HG03139 (cell line): ENCODE measurements around the gene SEC11C.
A peak's percentile ranks its signal among the peaks of the same experiment; 100 is the strongest.
"Not testable (repeated sequence)": the region's sequence is repeated elsewhere in the genome, so short reads cannot be mapped to it uniquely, and the experiment has no call there.

ENCODE experiments used
- ATAC-seq: cut with Tn5 transposase; IDR thresholded peaks from one replicate; pipeline ENCODE4 v1.9.1; 2021; ENCODE audit not compliant: unreplicated experiment

SEC11C gene

DNA sequence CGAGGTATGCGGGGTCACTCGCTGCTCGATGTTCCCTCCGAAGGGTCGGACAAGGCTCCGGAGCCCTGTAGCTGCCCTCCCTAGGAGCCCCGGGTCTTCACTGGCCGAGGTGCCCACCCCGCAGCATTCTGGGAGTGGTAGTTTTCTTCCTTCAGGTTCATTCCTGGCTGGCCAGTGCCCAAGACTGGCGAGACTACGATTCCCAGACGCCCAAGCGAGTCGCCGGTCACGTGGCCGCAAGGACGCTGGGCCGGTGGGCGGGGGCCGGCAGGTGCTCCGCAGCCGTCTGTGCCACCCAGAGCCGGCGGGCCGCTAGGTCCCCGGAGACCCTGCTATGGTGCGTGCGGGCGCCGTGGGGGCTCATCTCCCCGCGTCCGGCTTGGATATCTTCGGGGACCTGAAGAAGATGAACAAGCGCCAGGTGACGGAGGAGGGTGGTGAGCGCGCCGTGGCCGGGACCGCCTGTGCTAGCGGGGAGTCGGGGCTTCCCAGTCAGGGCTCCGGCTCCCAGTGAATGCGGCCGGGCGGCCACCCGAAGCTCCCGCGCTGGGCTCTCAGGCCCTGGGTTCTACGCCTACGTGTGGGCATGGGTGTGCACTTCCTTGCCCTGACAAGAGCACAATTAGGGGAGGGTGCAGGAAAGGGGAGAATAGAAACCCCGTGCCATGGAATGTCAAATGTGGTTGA, at the start of gene SEC11C:
Gene SEC11C, plus strand, starts transcription at position 270 of the 687 bp plus-strand sequence. Its CDS starts 65 bp downstream, at position 335.
- peak; percentile 79 for ATAC-seq

DNA sequence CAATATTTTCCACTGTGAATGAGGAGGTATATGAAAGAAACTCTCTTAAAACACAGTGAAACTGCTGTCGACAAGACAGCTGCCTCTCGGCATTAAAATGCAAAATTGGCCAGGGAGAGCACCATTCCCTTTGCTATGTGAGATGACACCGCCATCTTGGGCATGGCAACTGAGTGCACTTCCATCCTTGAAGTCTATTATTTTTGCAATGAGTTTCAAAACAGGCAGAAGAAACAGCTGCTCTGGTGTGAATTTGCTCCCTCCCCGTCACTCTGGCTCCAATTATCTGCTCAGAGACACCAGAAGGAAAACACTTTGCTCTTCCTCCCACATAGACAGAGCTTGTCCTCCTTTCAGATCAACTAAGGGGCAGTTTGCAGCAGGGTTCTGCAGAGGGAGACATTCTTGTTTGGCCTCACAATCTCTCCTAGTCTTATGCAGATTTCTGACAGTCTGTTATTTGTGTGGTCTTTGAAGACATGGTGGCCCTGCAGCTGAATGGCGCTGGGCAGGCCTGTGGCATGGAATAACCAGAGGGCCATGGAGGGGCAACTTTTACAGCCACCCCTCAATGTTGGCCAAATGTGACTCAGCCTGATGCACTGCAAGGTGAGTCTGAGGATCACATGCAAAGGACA, 48.6 kb upstream of the SEC11C start:
- ATAC-seq: no peak

DNA sequence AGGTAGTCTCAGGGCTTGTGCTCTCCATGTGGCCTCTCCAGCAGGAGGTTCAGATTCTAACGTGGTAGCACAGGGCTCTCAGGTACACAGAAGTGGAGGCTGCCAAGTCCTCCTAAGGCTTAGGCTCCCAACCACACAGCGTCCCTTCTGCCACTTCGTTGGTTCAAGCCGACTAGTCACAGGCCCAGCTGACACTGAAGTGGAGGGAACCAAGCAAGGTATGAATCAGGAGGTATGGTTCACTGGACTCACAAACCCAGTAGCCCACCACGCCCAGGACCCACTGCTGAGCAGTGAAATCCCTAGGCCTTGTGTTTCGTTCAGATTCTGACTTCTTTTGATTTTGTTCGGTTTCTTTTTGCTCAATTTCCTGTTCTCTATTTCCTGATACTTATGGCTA, 46.0 kb upstream of the SEC11C start:
- no peak for ATAC-seq

DNA sequence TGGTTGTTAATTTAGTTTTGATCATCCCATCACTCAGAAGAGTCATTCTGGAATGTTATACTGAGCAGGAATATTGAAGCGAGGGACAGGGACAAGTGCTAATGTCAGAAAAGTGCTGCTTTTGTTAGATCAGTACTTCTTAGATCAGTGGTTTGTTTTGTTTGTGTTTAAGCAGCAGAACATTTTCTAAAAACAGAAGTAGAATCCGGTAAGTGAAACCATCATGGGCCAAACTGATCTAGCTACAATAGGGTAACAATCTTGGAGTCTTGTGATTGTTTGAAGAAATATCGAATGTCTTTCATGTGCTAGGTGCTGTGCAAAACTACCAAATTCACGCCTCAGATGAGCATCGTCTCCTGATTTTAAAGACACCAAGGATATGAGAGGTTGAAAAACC, 45.1 kb upstream of the SEC11C start:
- ATAC-seq: no peak

DNA sequence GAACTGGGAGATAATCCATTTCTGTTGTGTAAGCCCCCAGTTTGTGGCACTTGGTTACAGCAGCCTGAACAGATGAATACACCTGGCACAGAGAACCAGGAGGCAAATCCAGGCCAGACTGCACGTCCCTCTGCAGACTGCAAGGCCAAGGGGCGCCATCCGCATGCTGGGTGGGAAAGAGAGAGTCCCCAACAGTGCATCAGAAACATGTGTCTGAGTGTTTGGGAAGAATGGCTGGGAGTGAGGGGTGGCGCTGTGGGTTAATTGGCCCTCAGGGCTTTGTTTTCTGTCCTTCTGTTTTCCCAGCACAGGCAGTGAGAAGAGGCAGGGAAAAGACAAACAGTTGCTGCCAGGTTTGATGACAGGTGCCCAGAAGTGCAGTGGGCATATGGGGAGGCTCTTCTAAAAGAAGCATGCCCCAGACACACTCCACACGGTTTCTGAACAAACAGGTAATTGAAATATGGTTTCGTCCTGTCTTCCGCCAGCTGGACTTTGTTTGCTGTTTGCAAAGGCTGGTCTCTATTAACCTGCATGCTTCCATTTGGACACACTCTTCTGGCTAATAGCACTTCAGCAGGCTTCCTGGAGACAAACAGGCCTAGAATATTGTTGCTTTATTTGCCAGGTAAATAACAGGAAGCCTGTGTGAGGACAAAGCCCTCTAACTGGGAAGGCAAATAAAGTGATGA, 43.4 kb upstream of the SEC11C start:
- no peak for ATAC-seq

DNA sequence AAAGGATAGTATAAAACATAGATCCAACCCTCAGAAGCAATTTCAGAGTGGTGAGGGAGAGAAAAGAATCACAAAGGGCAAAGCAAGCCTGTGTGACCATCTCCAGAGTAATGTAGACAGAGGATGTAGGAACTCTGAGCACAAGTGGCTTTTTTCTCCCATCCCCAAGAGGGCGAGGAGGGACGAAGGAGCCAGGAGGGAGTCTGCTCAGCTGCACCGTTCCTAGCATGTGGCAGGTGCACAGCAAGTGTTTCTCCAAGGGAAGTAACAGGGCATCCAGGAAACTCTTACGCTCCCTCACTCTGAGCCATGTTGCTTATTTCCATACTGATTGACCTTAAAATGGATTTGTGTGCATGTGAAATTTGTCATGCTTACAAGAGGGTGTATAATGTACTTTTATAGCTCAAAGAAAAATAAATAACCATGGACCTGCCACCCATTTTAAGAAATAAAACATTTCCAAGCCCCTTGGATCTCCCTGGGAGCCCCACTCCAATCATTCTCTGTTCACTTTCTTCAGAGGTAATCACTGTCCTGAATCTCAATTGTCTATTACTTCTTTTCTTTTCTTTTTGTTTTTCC, 37.8 kb upstream of the SEC11C start:
- ATAC-seq: no peak

DNA sequence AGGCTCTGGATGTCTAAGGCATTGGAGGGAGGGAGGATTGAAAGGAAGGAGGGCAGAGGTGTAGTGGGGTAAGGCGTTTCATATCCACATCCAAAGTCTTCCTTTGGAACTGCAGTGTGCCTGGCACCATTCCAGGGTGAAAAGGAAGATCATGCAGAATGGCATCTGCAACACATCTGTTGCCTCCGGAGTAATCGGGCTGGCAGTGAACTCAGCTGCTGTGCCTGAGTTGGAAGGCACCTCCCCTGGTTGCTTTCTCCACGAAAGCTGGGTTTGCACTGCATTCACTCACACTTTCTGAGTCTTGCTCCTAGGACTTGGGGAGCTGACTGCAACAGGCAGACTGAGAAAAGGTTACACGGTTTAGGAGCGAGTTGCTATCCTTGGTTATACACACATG, 30.3 kb upstream of the SEC11C start:
- ATAC-seq: no peak

DNA sequence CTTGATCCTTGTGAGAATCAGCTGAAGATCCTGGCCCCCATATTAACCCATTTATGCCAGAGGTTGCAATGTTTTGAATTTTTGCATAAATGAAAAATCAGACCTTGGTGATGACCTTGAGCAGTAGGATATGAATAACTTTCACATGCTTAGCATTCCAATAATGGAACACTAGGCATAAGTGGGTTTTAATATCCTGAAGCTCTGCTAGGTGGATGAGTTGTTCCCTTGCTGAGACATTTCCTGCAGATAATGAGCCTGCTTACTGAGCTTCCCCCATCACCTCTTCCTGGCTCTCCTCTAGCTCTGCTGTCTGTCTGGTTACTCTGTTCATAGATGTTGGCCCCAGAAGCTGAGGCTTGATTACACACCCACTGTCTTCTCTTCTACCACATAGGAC, 25.5 kb upstream of the SEC11C start:
- ATAC-seq: no peak

DNA sequence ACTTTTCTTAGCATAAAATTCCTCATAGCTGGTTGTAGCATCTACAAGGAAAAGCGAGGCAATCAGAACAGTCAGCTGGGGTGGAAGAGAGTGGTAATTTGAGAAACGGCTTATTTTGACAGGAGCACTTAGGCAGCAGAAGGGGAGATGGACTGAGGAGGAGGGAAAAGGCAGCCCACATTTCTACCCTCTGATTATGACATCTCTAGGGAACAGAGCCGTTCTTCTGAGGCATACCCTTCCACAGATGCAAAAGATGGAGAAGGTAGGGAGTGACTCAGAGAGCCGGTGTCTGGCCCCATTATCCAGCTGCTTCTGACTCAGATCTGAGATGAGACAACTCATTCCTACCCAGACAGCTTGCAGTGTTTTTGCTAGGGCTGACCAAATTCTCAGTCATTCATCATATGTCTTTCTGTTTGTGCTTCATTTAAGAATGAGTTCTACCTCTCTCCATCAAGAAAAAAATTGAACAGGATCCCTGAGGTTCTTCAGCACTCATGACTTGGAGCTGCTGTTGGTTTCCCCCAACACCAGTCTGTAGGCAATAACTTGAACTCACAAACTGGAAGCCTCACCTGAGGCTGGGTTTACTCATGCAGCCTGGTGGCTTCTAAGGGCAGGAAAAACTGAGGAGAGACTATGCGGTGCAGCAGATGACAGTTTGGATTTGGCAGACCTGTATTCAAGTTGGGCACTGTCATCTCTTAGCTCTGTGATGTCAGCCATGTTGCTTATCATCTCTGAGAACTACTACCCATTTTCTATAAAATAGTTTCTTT, 15.9 kb upstream of the SEC11C start:
- no peak for ATAC-seq

DNA sequence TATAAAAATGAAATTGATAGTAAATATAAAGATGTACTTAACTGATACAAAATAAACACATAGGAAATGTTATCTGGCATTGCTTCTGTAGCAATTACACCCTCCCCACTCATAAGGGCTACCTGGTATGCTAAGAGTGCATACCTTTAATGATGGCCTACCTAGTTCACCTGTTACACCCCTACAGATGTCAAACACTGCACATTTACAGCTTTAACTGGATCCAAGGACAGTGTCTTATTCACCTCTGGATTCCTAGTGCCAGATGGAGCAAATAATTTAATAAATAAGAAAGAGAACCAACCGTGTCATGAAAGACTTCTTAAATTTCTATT, 15.3 kb upstream of the SEC11C start:
- no peak for ATAC-seq

DNA sequence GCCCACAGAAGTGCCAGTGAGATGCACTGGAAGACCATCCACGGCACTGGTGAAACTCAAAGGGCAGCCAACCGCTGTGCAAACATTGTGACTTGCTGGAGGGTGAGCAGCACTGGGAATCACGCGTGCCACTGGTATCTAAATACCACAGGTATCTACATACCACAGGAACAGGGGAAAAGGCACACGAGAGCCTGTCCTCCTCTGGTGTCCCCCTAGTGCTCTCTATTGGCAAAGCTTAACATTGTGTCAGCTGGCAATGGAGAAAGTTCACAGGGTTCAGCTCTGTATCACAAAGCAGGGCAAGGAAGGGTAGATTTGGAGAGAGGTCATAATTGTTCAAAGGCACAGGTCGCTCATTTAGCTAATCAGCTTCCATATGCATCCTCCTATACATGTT, 12.6 kb upstream of the SEC11C start:
- ATAC-seq: no peak

DNA sequence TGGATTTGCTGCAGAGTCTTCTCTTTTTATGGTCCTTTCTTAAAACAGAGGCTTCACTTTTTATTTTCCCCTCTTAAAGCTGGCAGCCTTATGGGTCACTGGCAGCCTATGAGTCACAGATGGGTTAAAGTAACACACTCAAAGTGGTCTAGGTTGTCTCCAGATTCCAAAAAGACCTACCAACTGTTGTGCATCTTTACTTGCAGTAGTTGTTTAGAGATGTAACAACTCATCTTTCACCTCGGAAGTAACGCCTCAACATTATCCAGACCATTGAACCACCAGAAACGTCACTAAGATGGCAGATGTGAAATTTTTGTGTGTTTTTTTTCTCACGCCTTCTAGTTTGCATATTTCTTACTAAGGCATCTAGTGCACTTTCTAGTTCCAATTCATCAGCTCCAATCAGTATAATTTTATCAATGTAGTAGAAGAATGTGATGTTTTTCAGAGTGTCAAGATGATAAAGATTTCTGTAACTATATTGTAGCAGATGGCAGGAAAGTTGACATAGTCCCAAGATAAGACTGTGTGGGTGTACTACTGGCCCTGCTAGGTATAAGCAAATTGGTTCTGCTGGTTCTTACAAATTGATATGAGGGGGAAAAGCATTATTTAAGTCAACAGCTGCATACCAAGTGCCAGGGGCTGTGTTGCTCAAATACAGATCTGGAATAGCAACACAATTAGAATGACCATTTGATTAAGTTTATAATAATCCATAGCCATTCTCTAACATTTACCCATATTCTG, 9.6 kb upstream of the SEC11C start:
- no peak for ATAC-seq

DNA sequence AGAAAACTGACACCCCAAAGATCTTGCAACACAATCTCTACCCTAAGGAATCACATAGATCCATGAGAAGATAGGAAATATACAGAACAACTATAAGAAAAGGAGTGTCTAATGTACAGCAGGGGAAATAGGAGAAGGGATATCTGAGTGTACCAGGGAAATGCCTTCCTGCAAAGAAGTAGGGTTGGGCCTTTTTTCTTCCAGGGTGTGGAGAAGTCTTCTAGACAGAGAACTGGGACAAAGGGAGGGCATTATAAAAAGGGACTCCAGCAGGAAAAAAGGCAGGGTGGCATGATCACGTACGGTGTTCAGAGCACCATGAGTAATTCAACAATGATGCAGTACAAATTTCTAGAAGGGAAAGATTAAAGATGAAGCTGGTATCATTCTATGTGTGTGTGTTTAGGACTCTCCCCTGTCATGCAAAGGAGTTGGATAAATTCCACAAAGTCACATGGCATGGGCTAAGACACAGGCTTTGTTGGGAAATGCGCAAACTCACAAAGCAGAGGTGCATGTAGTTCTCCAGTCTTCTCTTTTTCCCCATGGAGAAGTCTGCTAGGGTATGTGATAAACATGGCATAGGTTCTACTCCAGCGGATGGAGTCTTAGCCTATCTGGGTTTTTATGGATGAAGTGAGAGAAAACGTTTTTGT, 6.7 kb upstream of the SEC11C start:
- no peak for ATAC-seq

DNA sequence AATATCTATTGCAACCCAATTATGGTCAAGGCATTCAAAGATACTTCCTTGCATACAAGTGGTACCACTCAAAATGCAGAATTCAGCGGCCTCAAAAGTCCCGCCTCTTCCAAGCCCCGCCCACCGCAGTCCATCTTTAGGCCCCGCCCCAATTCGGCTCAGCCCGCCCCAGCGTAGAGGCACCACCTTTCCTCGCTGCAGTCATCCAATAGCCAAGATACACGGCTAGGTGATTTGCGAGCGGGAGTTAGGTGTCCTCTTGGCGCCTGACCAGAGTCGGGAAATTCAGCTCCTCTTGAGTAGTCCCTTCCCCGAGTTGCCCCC, 431 bp upstream of the SEC11C start:
- peak; percentile 72 for ATAC-seq

DNA sequence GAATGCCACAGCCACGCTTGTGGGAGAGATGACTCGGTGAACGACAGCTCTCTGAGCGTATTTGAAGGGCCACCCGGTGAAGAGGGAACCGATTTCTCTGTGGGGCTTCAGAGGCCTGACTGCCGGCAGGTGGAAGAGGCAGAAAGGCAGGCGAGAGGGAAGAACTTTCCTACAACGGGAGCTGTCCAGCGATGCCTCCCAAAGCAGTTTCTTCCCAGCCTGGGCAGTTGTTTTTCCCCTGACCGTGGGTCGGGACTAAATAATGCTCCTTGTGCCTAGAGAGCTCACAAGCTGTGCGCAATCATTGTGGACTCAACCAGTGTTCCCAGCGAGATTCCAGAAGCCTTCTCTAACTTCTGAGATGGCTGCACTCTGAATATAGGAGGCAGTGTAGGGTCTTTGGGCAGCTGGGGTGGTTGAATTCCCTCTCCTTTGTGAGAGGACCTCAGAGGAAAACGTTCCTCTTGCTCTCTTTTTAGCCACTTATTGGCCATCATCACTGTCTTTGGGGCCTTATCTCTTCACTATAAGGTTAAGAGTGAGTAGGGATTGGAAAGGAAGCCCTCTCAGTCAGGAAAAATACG, 710 bp downstream of the SEC11C start:
- no peak for ATAC-seq

DNA sequence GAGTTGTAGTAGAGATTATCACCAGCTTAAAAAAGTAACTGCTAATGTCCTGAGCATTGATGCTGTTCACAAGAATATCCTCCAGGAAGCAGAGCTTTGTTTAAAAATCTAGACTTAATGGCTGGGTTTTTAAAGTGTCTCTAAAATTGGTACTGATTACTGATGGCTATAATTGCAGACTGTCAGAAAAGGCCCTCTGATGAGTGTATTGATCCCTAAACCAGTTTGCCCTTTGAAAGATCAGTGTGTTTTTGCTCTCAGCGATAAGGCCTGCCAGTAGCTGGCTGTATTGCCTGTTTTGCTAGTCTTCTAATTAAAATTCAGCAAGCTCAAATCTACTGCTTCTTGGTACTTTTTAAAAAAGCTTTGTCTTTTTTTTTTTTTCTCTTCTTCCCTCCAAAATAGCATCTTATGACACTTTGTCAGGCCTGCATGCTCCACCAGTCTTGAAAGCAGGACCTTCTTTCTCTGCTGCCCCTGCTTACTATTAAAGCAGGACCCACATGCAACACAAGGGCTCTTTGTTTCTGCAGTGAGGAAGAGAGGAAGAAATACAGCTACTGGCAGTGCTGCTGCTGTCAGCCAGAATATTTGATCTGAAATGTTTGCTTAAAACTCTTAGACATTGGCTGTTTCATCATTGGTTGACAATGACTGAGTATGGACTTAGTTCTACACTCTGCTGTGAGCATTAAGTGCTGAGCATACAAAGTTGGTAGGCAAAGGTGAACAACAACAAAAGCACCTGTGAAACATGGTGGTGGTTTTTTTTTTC, 1.8 kb downstream of the SEC11C start:
- ATAC-seq: no peak

DNA sequence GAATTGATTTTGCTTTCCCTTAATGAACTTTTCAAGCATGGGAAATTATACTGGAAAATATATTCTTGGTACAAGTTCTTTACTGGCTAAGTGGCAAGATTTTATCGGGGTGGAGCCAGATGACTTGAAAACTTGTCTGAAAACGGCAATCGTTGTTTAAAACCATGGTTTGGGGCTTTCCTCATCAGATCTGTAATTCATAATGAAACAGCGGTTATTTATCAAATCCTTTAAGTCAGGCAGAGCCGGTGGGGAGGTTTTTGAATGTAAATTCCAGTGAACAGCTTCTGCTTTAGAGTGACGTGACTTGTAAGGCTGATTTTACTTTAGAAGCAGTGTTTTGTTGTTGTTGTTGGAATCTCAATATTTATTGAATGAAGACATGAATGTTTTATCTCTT, 2.6 kb downstream of the SEC11C start:
- ATAC-seq: no peak

DNA sequence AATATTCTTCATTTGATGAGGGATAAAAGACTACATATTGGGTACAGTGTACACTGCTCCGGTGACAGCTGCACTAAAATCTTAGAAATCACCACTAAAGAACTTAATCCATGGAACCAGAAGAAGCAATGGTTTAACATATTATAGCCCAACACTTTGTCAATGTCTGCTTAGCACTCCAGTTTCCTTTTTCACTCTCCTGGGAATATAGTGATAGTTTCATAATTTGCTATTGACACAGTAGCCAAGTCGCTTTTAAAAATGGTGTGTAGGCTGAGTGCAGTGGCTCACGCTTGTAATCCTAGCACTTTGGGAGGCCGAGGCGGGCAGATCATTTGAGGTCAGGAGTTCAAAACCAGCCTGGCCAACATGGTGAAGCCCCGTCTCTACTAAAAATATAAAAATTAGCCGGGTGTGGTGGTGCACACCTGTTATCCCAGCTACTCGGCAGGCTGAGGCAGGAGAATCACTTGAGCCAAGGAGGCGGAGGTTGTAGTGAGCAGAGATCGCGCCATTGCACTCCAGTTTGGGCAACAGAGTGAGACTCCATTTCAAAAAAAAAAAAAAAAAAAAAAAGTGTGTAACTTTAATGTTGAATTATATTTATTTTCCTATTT, 3.2 kb downstream of the SEC11C start:
- ATAC-seq: not testable (repeated sequence)

DNA sequence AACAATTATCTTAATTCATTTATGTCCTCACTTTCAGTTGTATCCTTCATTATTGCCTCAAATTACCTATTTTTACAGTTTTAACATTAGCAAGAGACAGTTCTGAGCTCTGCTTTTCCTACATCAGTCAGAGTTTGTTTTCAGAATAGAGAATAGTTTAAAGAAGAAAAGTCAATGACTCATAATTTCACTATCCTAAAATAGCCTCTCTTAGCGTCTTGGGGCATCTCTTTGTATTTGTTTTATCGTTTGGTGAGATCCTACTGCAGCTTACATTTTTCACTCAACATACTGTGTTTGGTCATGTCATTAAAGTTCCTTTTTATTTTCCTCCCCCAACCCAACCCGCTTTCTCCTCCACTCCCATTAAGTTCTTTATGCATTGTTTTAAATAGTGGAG, 3.8 kb downstream of the SEC11C start:
- ATAC-seq: no peak
